ENCODE measurements around the gene TAS2R16.

The TAS2R16 gene

DNA sequence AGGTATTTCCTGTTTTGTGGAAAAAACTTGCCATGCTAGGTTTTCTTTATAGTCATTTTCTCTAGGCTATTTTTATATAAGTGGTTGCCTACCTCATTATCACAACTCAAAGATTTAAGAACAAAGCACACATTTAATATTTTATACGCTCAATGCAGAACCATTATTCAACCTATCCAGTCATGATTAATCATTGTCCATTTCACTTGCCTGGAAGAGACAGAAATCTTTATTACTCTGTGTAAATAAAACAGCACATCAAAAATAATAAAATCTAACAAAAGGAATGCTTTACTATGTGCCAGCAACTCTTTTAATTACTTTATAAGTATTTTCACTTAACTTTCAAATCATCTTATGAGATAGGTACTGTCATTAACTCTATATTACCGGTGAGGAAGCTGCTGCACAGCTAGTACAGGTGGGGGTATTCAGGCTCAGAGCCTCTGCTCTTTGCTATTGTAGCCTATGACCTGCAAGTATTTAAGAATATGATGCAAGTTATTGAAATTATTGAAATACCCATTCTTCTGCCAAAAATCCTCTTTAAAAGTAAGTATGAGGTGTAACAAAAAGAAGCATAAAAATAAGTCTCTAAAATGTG lies 16.4 kb upstream of the TAS2R16 start:
- H3K4me3 ChIP-seq (ENCODE audit: low read length), result no peak overlapping the region
- no peaks in the 10 kb centered on the region for H3K9me3 ChIP-seq (ENCODE audit: control insufficient read depth, low read length)
- no peaks in the 10 kb centered on the region for H3K4me1 ChIP-seq (ENCODE audit: control insufficient read depth, insufficient read depth, low read length)
- H3K36me3 ChIP-seq (ENCODE audit: control insufficient read depth, insufficient read depth, low read length), result no peaks in the 10 kb centered on the region
- H3K27me3 ChIP-seq (ENCODE audit: control insufficient read depth, insufficient read depth, low read length), result no peaks in the 10 kb centered on the region
- H3K9ac ChIP-seq (ENCODE audit: low read length), result no peak overlapping the region

DNA sequence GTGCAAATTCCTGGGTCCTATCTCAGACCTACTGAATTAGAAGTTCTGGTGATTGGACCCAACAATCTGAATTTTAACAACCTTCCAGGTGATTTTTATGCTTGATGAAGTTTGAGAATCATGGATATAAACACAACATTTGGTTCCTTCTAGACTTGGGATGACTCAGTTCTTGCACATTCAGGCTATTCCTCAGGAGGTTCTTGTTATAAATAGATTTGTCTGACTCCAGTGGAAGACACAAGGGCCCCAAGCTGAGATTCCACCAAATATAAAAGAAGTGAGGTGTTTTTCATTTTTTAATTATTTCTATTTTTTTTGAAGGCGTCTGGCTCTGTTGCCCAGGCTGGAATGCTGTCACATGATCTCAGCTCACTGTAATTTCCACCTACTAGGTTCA lies 9.4 kb upstream of the TAS2R16 start:
- Histone ChIP-seq H3K36me3 (ENCODE audit: control insufficient read depth, insufficient read depth, low read length) (no peaks in the 10 kb centered on the region), H3K4me1 (ENCODE audit: control insufficient read depth, insufficient read depth, low read length) (no peaks in the 10 kb centered on the region), H3K9me3 (ENCODE audit: control insufficient read depth, low read length) (no peaks in the 10 kb centered on the region), H3K27me3 (ENCODE audit: control insufficient read depth, insufficient read depth, low read length) (no peaks in the 10 kb centered on the region), H3K4me3 (ENCODE audit: low read length) (no peak overlapping the region), H3K9ac (ENCODE audit: low read length) (no peak overlapping the region)

DNA sequence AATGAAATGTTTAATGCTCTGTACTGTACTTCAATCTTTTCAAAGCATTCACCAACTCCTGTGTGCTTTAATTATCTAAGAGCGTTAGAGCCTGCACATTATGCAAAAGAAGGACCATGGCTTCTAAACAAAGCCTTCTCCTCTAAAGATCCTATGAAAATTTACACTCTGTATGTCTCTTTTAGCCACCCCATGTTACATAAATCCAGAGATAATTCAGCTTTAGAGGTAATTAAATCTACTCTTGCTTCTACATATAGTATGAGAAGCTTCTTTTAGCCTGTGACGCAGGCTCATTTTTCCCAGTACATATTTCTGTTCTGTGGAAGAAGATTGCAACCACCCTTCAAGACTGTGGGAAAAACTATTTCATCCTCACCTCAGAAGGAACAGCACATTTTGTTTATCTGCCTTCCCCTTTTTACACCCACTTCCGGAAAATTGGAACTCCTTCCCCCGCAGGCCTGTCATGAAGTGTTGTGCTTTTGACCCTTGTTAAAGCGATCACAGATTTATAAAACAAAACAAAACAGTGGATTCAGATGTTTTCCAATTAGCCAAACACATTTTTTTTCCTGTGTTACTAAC lies 8.1 kb upstream of the TAS2R16 start:
- Histone ChIP-seq H3K9ac (ENCODE audit: low read length) (no peak overlapping the region), H3K27me3 (ENCODE audit: control insufficient read depth, insufficient read depth, low read length) (no peaks in the 10 kb centered on the region), H3K4me1 (ENCODE audit: control insufficient read depth, insufficient read depth, low read length) (no peaks in the 10 kb centered on the region), H3K4me3 (ENCODE audit: low read length) (no peak overlapping the region), H3K9me3 (ENCODE audit: control insufficient read depth, low read length) (no peaks in the 10 kb centered on the region), H3K36me3 (ENCODE audit: control insufficient read depth, insufficient read depth, low read length) (no peaks in the 10 kb centered on the region)

DNA sequence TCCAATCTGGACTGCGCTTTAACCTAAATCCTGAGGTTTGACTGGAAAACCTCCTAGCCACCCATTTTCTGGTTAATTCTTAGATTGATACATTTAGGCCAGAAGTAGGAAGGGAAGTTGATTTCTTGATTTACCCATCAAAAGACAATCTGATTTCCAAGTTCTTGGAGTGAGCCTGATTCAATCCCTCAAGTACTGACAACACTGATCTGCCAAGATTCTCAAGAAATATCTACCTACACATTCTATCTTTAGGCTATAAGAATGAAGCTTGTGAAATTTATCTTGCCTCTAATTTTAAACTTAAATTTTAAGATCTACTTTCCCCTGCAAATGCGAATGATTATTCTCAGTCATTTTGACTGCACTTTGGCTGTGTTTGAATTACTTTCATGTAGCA lies 5.9 kb downstream of the TAS2R16 start:
- Histone ChIP-seq H3K27me3 (ENCODE audit: control insufficient read depth, insufficient read depth, low read length) (no peaks in the 10 kb centered on the region), H3K4me1 (ENCODE audit: control insufficient read depth, insufficient read depth, low read length) (no peaks in the 10 kb centered on the region), H3K4me3 (ENCODE audit: low read length) (no peak overlapping the region), H3K9ac (ENCODE audit: low read length) (no peak overlapping the region), H3K36me3 (ENCODE audit: control insufficient read depth, insufficient read depth, low read length) (no peaks in the 10 kb centered on the region), H3K9me3 (ENCODE audit: control insufficient read depth, low read length) (no peaks in the 10 kb centered on the region)

DNA sequence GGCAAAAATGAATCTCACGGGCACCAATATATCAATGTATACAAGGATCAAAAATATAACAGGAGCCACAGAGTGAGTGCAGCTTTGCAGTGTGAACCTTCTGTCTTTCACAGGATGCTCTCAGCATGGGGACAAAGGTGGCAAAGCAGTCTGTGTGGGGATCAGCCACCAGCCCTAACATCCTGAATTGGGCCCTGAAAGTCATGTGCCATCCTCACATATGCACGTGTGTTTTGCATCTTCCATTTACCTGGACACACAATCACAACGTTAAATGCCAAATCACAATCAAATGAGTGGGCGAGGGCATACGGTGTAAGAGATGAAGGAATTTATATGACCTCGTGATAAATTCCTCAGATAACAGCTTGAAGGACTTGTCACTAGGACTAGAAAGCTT lies 6.5 kb downstream of the TAS2R16 start:
- Histone ChIP-seq H3K9me3 (ENCODE audit: control insufficient read depth, low read length) (no peaks in the 10 kb centered on the region), H3K4me1 (ENCODE audit: control insufficient read depth, insufficient read depth, low read length) (no peaks in the 10 kb centered on the region), H3K36me3 (ENCODE audit: control insufficient read depth, insufficient read depth, low read length) (no peaks in the 10 kb centered on the region), H3K27me3 (ENCODE audit: control insufficient read depth, insufficient read depth, low read length) (no peaks in the 10 kb centered on the region), H3K4me3 (ENCODE audit: low read length) (no peak overlapping the region), H3K9ac (ENCODE audit: low read length) (no peak overlapping the region)

DNA sequence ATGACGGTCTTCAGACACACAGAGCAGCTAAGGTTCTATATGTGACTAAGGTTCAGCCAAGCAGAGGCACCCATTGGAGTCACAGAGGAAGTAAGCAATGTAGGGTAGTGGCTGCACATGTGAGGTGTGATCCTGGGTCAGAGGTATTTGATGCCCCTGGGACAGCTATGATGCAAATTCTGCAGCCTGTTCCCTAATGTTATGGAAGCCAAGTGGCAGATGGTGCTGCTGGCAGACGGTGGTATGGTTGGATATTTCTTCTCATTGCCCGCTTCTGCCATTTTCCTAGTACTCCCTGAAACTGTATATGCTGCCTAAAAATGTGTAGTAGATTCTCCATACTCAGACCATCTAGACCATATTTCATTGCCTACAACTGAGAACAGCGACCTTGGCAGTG lies 7.2 kb downstream of the TAS2R16 start:
- no peaks in the 10 kb centered on the region for H3K9me3 ChIP-seq (ENCODE audit: control insufficient read depth, low read length)
- no peak overlapping the region for H3K9ac ChIP-seq (ENCODE audit: low read length)
- no peak overlapping the region for H3K4me3 ChIP-seq (ENCODE audit: low read length)
- H3K27me3 ChIP-seq (ENCODE audit: control insufficient read depth, insufficient read depth, low read length), result no peaks in the 10 kb centered on the region
- H3K36me3 ChIP-seq (ENCODE audit: control insufficient read depth, insufficient read depth, low read length), result no peaks in the 10 kb centered on the region
- H3K4me1 ChIP-seq (ENCODE audit: control insufficient read depth, insufficient read depth, low read length), result no peaks in the 10 kb centered on the region

DNA sequence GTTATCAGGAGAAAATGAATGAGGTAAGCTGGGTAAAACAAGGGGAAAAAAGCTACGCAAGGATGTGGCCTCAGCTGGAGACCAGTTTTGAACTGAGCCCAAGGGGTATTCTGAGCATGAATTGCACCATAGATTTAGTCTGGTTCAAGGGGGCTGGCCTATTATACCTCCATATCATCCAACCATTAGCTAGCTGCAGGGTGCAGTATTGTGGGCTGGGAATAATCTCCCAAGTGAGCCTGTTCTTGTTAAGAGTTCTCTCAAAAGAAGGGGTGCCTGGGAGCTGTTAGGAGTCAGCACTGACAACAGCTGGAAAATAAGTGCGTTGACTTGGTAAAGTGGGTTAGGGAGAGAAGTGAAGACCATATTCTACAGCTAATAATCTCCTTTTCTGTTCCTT lies 8.0 kb downstream of the TAS2R16 start:
- H3K36me3 ChIP-seq (ENCODE audit: control insufficient read depth, insufficient read depth, low read length), result no peaks in the 10 kb centered on the region
- no peaks in the 10 kb centered on the region for H3K27me3 ChIP-seq (ENCODE audit: control insufficient read depth, insufficient read depth, low read length)

DNA sequence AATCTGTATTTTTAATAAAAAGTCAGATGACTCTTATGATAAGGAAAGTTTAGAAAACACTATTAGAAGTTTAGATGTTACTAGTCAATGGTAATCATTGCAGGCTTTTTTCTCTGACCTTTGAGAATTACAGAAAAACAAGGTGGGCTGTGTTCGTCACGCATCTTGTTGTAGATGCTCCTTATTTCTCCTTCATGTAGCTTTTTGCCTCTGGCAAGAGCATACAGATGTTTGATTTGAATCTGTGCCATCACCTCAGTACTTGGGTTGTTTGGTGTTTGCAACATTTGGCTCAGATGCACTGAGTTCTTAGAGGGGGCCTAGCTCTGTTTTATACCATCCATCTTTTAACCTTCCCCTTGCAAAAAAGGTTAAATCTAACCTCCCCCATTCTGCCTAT lies 11.5 kb downstream of the TAS2R16 start:
- no peak overlapping the region for H3K9ac ChIP-seq (ENCODE audit: low read length)
- no peaks in the 10 kb centered on the region for H3K27me3 ChIP-seq (ENCODE audit: control insufficient read depth, insufficient read depth, low read length)
- H3K4me1 ChIP-seq (ENCODE audit: control insufficient read depth, insufficient read depth, low read length), result no peaks in the 10 kb centered on the region
- no peaks in the 10 kb centered on the region for H3K9me3 ChIP-seq (ENCODE audit: control insufficient read depth, low read length)
- no peaks in the 10 kb centered on the region for H3K36me3 ChIP-seq (ENCODE audit: control insufficient read depth, insufficient read depth, low read length)
- H3K4me3 ChIP-seq (ENCODE audit: low read length), result no peak overlapping the region

More for the DNA sequence above, 8.0 kb downstream of the TAS2R16 start:
- Histone ChIP-seq H3K4me1 (ENCODE audit: control insufficient read depth, insufficient read depth, low read length) (no peaks in the 10 kb centered on the region), H3K4me3 (ENCODE audit: low read length) (no peak overlapping the region), H3K9me3 (ENCODE audit: control insufficient read depth, low read length) (no peaks in the 10 kb centered on the region), H3K9ac (ENCODE audit: low read length) (no peak overlapping the region)

DNA sequence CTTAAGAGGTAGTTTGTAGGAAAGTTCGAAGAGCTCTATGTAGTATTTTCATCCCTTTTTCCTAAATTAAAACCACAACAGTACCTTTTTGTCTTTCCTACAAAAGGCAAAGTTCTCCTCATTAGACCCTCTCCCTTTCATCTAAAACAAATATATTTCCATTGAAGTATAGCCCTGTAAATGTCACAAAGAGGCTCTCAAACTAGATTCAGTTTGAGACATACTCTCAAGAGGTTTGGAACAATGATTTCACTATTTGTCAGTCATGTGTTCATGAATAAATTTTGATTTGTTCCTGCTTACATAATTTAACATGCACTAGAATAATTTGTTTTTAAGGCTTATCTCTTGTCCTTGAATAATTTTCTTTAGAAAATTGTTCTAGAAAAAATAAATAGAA lies 12.2 kb downstream of the TAS2R16 start:
- H3K27me3 ChIP-seq (ENCODE audit: control insufficient read depth, insufficient read depth, low read length), result no peaks in the 10 kb centered on the region
- no peak overlapping the region for H3K9ac ChIP-seq (ENCODE audit: low read length)
- H3K36me3 ChIP-seq (ENCODE audit: control insufficient read depth, insufficient read depth, low read length), result no peaks in the 10 kb centered on the region
- no peaks in the 10 kb centered on the region for H3K9me3 ChIP-seq (ENCODE audit: control insufficient read depth, low read length)
- H3K4me3 ChIP-seq (ENCODE audit: low read length), result no peak overlapping the region
- H3K4me1 ChIP-seq (ENCODE audit: control insufficient read depth, insufficient read depth, low read length), result no peaks in the 10 kb centered on the region

DNA sequence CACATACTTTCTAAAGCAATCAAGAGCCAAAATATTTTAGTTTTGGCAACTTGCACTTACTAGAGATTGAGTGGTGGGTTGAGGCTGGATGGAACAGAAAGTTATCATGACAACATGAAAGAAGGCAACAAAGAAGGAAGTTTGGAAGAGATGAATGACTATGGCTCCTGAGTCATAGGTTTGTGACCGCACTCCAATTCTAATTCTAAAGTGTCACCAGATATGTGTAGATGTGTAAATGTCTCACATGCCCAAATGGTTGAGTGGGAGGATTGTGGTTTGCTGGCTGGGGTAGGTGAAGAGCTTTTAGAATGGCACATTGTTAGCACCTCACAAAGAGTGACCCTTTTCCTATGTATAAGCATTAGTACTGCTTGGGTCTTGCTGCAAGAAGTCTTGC lies 20.2 kb downstream of the TAS2R16 start:
- H3K36me3 ChIP-seq (ENCODE audit: control insufficient read depth, insufficient read depth, low read length), result no peaks in the 10 kb centered on the region
- no peaks in the 10 kb centered on the region for H3K9me3 ChIP-seq (ENCODE audit: control insufficient read depth, low read length)
- no peaks in the 10 kb centered on the region for H3K27me3 ChIP-seq (ENCODE audit: control insufficient read depth, insufficient read depth, low read length)
- H3K4me3 ChIP-seq (ENCODE audit: low read length), result no peak overlapping the region
- H3K4me1 ChIP-seq (ENCODE audit: control insufficient read depth, insufficient read depth, low read length), result no peaks in the 10 kb centered on the region
- H3K9ac ChIP-seq (ENCODE audit: low read length), result no peak overlapping the region

DNA sequence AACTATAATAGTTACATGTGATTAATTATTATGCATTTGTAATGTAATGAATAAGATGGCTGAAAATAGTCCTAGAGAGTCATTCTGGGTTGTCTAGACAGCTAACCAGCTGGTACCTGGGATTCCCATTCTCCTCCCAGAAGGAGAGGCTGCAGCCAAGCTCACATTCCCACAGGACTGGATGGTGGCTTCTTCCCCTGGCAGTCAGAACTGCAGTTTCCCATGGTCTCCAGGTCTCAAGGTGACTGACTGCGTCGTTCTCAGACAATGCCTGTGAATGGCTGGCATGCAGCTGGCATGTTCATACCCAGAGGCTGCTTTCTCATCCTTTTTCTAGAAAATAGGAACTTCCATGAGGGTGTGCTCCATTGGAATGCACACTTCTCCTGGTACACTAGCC lies 21.3 kb downstream of the TAS2R16 start:
- no peak overlapping the region for H3K9ac ChIP-seq (ENCODE audit: low read length)

DNA sequence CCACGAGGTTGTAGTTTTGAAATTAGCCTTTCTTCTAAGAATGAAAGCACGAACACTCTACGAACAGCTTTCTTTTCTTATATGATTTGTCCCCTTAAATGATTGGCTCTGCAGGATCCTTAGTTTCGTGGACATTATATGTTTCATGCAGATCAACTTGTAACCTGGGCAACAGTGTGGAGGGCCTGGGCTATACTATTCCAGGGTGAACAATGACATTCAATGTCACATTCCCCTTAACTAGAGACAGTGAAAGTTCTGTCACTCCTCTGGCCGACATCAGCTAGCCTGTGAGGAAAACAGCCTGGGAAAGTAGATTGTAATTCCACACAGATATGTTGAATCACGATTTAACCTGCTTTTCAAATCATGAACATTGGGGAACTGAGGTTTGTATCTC lies 23.4 kb downstream of the TAS2R16 start:
- H3K27me3 ChIP-seq (ENCODE audit: control insufficient read depth, insufficient read depth, low read length), result no peaks in the 10 kb centered on the region
- H3K36me3 ChIP-seq (ENCODE audit: control insufficient read depth, insufficient read depth, low read length), result no peaks in the 10 kb centered on the region
- H3K4me1 ChIP-seq (ENCODE audit: control insufficient read depth, insufficient read depth, low read length), result no peaks in the 10 kb centered on the region
- no peak overlapping the region for H3K9ac ChIP-seq (ENCODE audit: low read length)
- H3K9me3 ChIP-seq (ENCODE audit: control insufficient read depth, low read length), result no peaks in the 10 kb centered on the region
- H3K4me3 ChIP-seq (ENCODE audit: low read length), result no peak overlapping the region

More for the DNA sequence above, 21.3 kb downstream of the TAS2R16 start:
- Histone ChIP-seq H3K9me3 (ENCODE audit: control insufficient read depth, low read length) (no peaks in the 10 kb centered on the region), H3K36me3 (ENCODE audit: control insufficient read depth, insufficient read depth, low read length) (no peaks in the 10 kb centered on the region), H3K4me3 (ENCODE audit: low read length) (no peak overlapping the region), H3K27me3 (ENCODE audit: control insufficient read depth, insufficient read depth, low read length) (no peaks in the 10 kb centered on the region), H3K4me1 (ENCODE audit: control insufficient read depth, insufficient read depth, low read length) (no peaks in the 10 kb centered on the region)

Measured in mucosa of stomach (tissue), 1 donor.